22Rv1 (cell line): Measurements from ENCODE around the gene LDLRAD4.

Experiments
- ZFX ChIP-seq: fragments of 450-650 bp; IDR thresholded peaks from 2 replicates; pipeline ENCODE4 v1.6.1; 2017; ENCODE audit warnings: antibody characterized with exemption, borderline replicate concordance
- TF ChIP-seq, protein P1 (sequence below): fragments of 450-650 bp; IDR thresholded peaks from 2 replicates; pipeline ENCODE4 v1.5.1; 2017; ENCODE audit warnings: mild to moderate bottlenecking

GRCh38 chr18:13611142-13611600 is 392.6 kb downstream of the LDLRAD4 start:
- TF ChIP-seq, protein P1, sequence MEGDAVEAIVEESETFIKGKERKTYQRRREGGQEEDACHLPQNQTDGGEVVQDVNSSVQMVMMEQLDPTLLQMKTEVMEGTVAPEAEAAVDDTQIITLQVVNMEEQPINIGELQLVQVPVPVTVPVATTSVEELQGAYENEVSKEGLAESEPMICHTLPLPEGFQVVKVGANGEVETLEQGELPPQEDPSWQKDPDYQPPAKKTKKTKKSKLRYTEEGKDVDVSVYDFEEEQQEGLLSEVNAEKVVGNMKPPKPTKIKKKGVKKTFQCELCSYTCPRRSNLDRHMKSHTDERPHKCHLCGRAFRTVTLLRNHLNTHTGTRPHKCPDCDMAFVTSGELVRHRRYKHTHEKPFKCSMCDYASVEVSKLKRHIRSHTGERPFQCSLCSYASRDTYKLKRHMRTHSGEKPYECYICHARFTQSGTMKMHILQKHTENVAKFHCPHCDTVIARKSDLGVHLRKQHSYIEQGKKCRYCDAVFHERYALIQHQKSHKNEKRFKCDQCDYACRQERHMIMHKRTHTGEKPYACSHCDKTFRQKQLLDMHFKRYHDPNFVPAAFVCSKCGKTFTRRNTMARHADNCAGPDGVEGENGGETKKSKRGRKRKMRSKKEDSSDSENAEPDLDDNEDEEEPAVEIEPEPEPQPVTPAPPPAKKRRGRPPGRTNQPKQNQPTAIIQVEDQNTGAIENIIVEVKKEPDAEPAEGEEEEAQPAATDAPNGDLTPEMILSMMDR, result peak; percentile 18; the same call in 1 of the 2 replicates
- TF ChIP-seq ZFX, result no peak
